Fibroblast of lung (primary cell): ENCODE measurements around the gene UBE2N. TPM values are rescaled to one million over a fixed set of nuclear protein-coding genes. Genes with fewer than 3 reads are reported as not detected.
"Not testable (repeated sequence)": the region's sequence is repeated elsewhere in the genome, so short reads cannot be mapped to it uniquely, and the experiment has no call there.

Experiments
- DNase-seq, 2 donors: peaks; one replicate each; pipeline versions ENCODE4 v3.0.0 to v3.0.0-alpha.2; 2010; ENCODE audit warnings: low read depth in 2 of 2
- H2AFZ ChIP-seq: 2 replicates; pipeline ENCODE4 v1.5.1; 2012; ENCODE audit warnings: low read length, control low read depth, inconsistent platforms
- H3K27ac ChIP-seq: 2 replicates; pipeline ENCODE4 v1.5.1; 2011; ENCODE audit warnings: low read length, control low read depth; ENCODE audit not compliant: insufficient read depth
- H3K27me3 ChIP-seq: 2 replicates; pipeline ENCODE4 v1.5.1; 2011; ENCODE audit warnings: mild to moderate bottlenecking, low read length; ENCODE audit not compliant: control insufficient read depth, insufficient read depth
- H3K36me3 ChIP-seq: 2 replicates; pipeline ENCODE4 v1.5.1; 2011; ENCODE audit warnings: low read length; ENCODE audit not compliant: control insufficient read depth, insufficient read depth
- H3K4me1 ChIP-seq: 2 replicates; pipeline ENCODE4 v1.5.1; 2011; ENCODE audit warnings: low read length; ENCODE audit not compliant: control insufficient read depth, insufficient read depth; ENCODE audit errors: extremely low read depth
- H3K4me2 ChIP-seq: 2 replicates; pipeline ENCODE4 v1.5.1; 2011; ENCODE audit warnings: low read length, control low read depth; ENCODE audit not compliant: insufficient read depth; ENCODE audit errors: extremely low read depth
- H3K4me3 ChIP-seq, 4 experiments: fragments of 200-600 bp in 1 of 4; sonication (generic) in 1 of 4; replicated peaks in 1 of 4; 2 replicates each; pipeline ENCODE4 v1.5.1; 2011 to 2016; ENCODE audit warnings: low read length in 4 of 4, low read depth in 3 of 4, mild to moderate bottlenecking in 3 of 4, control low read depth in 2 of 4, inconsistent platforms in 1 of 4, mixed read lengths in 1 of 4; ENCODE audit not compliant: insufficient read depth in 1 of 4; ENCODE audit errors: control extremely low read depth in 1 of 4
- H3K79me2 ChIP-seq: 2 replicates; pipeline ENCODE4 v1.5.1; 2012; ENCODE audit warnings: mild to moderate bottlenecking, low read length, inconsistent platforms; ENCODE audit not compliant: control insufficient read depth, insufficient read depth
- H3K9ac ChIP-seq: 2 replicates; pipeline ENCODE4 v1.5.1; 2011; ENCODE audit warnings: mild to moderate bottlenecking, low read length, control low read depth; ENCODE audit not compliant: insufficient read depth
- H3K9me3 ChIP-seq: 2 replicates; pipeline ENCODE4 v1.5.1; 2012; ENCODE audit warnings: low read depth, low read length; ENCODE audit not compliant: control insufficient read depth, insufficient read depth
- H4K20me1 ChIP-seq: 2 replicates; pipeline ENCODE4 v1.5.1; 2011; ENCODE audit warnings: low read length; ENCODE audit not compliant: control insufficient read depth, insufficient read depth; ENCODE audit errors: extremely low read depth
- EZH2 ChIP-seq: IDR thresholded peaks from 2 replicates; pipeline ENCODE4 v1.5.1; 2012; ENCODE audit warnings: low read length, control low read depth, mild to moderate bottlenecking; ENCODE audit errors: missing control alignments
- polyA plus RNA-seq, 2 donors: library from polyadenylated mRNA; depleted of rRNA in 1 of 2; stranded (reverse) in 1 of 2; unstranded in 1 of 2; fragments of >200 nt; gene quantifications; 2 replicates each; pipeline ENCODE4 v1.2.1, GENCODE V29; 2011 to 2012; ENCODE audit warnings: missing spikeins in 1 of 2
- total RNA-seq: library from RNA; depleted of rRNA; stranded (reverse); fragments of >200 nt; gene quantifications from 2 replicates; pipeline ENCODE4 v1.2.1, GENCODE V29; 2014
- TF ChIP-seq, protein P1 (sequence below), 2 donors: IDR thresholded peaks in 1 of 2; conservative IDR thresholded peaks in 1 of 2; 1 replicate in 1 of 2; 2 replicates in 1 of 2; pipeline ENCODE4 v1.5.1; 2011 to 2012; ENCODE audit warnings: low read length in 2 of 2, control low read depth in 1 of 2, inconsistent platforms in 1 of 2, low read depth in 1 of 2, mild to moderate bottlenecking in 1 of 2

The UBE2N gene
- total and polyA plus RNA-seq, 2 donors (not counting 1 experiment from before 2014, with no cell fraction given), result 115 to 149 TPM

DNA sequence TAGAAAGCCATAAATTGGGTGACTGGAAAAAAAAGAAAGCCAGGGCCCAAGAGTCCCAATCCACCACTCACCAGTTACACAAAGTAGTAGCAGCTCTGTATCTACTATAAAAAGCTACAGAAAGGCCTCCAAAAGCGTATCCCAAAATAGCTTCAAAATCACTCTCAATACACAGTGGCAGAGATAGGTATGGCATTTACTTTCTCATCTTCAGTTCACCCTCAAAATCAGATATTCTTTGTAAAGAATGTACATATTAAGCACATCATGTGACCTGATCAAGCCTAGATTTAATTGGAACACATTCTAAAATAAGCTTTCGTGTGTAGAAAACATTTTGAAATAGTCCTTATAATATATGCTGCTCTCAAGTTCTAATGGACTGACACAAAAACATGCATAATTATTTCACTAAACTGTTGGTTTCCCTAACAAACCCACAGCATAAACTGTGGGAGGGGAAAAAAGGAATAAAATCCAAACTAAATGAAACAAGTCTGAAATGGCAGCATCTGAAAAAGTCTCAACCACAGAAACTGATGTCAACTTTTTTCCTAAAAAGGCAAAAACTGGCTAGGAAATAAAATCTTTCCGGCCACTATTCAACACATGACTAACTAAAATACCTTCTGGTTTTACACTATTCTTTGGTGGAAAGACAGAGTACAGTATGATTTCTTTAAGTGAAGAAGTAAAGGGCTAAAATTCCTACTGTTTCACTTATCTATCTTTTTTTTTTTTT is 25.9 kb downstream of the UBE2N start:
- Histone ChIP-seq H3K9me3 (no peaks in the 10 kb centered on the region), H3K36me3 (no peaks in the 10 kb centered on the region), H3K4me1 (peaks cover 12% of the 10 kb centered on the region), H3K4me2 (peak overlapping the region; percentile 34), H3K9ac (peak overlapping the region; percentile 8), H3K27ac (peak overlapping the region; percentile 34), H3K4me3 (no peak overlapping the region), H3K27me3 (no peaks in the 10 kb centered on the region), H3K79me2 (peaks cover 84% of the 10 kb centered on the region), H2AFZ (no peak overlapping the region), H4K20me1 (no peaks in the 10 kb centered on the region)
- TF ChIP-seq, protein P1, sequence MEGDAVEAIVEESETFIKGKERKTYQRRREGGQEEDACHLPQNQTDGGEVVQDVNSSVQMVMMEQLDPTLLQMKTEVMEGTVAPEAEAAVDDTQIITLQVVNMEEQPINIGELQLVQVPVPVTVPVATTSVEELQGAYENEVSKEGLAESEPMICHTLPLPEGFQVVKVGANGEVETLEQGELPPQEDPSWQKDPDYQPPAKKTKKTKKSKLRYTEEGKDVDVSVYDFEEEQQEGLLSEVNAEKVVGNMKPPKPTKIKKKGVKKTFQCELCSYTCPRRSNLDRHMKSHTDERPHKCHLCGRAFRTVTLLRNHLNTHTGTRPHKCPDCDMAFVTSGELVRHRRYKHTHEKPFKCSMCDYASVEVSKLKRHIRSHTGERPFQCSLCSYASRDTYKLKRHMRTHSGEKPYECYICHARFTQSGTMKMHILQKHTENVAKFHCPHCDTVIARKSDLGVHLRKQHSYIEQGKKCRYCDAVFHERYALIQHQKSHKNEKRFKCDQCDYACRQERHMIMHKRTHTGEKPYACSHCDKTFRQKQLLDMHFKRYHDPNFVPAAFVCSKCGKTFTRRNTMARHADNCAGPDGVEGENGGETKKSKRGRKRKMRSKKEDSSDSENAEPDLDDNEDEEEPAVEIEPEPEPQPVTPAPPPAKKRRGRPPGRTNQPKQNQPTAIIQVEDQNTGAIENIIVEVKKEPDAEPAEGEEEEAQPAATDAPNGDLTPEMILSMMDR (conservative IDR thresholded peaks at IDR 0.05 in 1 of 2, IDR thresholded peaks at IDR 0.05 in 1 of 2; ENCODE audit: low read depth in 1 of 2, low read length in 2 of 2), result no peak
- TF ChIP-seq EZH2, result no peak
- DNase-seq, result peak; percentile 63 to 84

DNA sequence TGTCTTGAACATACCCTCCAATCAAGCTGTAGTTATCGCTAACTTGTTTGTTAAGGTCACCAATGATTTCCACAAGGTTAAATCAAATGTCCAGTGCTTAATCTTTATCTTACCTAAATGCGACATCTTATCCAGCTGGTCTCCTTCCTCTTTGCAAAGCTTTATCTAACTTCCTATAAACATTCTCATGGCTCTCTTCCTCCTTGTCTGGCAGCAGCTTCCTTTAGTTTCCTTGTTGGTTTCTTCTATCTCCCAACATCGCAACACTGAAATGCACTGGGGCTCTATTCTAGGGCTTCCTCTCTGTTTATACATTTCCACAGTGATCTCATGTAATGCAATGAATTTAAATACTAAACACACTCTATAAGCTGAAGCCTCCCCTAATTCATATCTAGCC is 28.7 kb downstream of the UBE2N start:
- no peak overlapping the region for H2AFZ ChIP-seq
- no peak overlapping the region for H3K27ac ChIP-seq
- peaks cover 12% of the 10 kb centered on the region for H3K4me1 ChIP-seq
- no peak overlapping the region for H3K4me2 ChIP-seq
- TF ChIP-seq EZH2, result no peak
- TF ChIP-seq, protein P1 (conservative IDR thresholded peaks at IDR 0.05 in 1 of 2, IDR thresholded peaks at IDR 0.05 in 1 of 2; ENCODE audit: low read depth in 1 of 2, low read length in 2 of 2), result no peak
- H3K4me3 ChIP-seq, result no peak overlapping the region
- peaks cover 3% of the 10 kb centered on the region for H3K36me3 ChIP-seq
- H4K20me1 ChIP-seq, result no peaks in the 10 kb centered on the region
- no peak for DNase-seq
- no peaks in the 10 kb centered on the region for H3K27me3 ChIP-seq
- peaks cover 61% of the 10 kb centered on the region for H3K79me2 ChIP-seq
- H3K9ac ChIP-seq, result no peak overlapping the region
- no peaks in the 10 kb centered on the region for H3K9me3 ChIP-seq

DNA sequence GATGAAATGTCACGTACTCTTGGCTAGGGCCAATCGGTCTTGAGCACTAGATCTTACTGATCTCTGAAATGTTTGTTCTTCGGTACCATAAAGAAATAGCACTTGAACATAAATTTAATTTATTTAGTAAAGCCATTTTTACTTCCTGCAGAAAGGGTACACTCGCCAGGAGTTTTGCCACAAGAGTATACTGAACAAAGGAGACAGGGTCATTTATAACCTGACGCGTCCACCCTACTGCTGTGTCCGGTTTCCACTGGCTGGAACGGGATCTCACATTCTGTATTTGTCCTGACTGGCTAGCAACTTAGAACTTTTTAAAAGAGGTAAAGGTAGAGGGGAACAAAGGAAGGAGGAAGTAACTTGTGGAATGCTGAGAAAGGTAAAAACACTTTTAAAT is 29.4 kb downstream of the UBE2N start:
- H3K36me3 ChIP-seq, H2AFZ ChIP-seq, H4K20me1 ChIP-seq, H3K9ac ChIP-seq, H3K27me3 ChIP-seq, H3K4me3 ChIP-seq, DNase-seq, H3K4me2 ChIP-seq, H3K27ac ChIP-seq, H3K9me3 ChIP-seq: not testable (repeated sequence)
- Histone ChIP-seq H3K79me2 (peaks cover 55% of the 10 kb centered on the region), H3K4me1 (peaks cover 12% of the 10 kb centered on the region)

DNA sequence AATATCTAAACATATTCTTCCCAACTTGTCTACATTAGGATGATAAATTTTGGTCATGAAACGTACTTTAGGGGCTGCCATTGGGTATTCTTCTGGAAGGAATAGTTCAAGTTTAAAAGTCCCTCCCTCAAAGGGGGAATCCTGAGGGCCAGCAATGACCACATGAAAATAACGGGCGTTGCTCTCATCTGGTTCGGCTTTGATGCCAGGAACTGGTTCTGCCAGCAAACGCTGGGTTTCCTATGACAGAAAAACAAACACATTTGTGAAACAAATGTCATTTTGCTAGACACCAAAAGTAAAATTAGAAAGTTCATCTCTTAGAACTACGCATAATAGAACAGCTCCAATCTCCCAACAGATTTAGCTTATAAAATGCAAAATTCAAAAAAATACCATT is 30.7 kb downstream of the UBE2N start:
- H3K4me1 ChIP-seq, H4K20me1 ChIP-seq, H3K9ac ChIP-seq, H2AFZ ChIP-seq, H3K4me2 ChIP-seq, H3K4me3 ChIP-seq, H3K27ac ChIP-seq, H3K9me3 ChIP-seq, H3K36me3 ChIP-seq, H3K27me3 ChIP-seq: not testable (repeated sequence)
- DNase-seq, result peak in 1 of 2 donors; percentile 18
- H3K79me2 ChIP-seq, result peaks cover 43% of the 10 kb centered on the region

DNA sequence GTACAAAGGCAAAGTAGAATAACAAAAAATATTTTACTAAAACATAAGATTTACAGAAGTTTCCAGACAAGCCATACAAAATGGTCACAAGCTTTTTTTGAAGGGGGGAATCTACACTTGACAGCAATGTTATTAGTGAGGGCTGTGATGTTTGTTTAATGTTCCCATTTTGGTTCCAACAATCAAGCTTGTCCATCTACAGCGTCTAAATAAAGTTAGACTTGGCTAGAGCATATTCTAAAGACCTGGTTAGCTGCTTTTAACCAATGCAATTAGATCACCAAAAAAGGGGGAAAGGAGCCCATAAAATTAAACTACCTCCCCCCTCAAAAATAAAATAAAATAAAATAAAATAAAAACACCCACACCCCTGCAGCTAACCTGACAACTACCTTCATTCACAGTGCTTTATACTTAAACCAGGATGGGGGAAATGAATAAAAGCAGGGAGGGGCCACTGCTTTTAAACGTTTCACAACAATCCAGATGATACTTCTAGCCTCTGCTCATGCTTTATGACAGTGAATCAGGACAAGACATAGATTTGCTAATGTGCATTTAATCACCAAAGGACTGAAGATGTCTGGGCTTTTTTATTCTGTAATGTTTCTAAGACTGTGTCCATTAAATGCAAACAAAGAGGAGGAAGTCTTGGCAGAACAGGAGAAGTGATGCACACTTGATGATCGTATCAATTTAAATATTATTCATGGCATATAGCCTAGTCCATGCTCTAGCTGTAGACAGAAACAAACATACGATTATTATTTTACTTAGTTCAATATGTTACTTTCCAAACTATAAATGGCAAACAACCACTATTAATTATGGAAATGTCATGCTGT is 32.2 kb downstream of the UBE2N start:
- H2AFZ ChIP-seq, H3K4me2 ChIP-seq, H3K4me3 ChIP-seq, H3K27me3 ChIP-seq, H3K4me1 ChIP-seq, H3K36me3 ChIP-seq, H3K9ac ChIP-seq, H4K20me1 ChIP-seq, H3K9me3 ChIP-seq, H3K27ac ChIP-seq: not testable (repeated sequence)
- peaks cover 29% of the 10 kb centered on the region for H3K79me2 ChIP-seq
- peak in 1 of 2 donors; percentile 30 for DNase-seq
